Measurements from ENCODE around the gene FAM24A.

Gene FAM24A

DNA sequence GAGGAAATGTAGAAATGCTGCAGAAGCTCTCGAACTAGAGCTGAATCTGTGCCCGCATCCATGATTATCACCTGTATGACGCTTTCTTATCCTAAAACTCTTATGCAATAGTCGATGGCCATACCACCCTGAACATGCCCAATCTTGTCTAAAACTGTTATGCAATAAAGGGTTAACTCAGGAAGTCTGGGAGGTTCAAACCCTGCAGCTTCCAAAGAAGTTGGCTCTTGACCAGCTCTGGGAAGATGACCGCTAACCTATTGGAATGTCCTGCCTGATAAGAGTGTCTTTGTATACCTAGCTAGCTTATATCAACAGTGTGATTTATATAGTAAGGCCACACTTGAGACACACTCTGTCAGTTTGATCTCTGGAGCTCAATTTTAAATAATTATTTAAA lies 47.1 kb downstream of the FAM24A start:
- no peak for DNase-seq
- Histone ChIP-seq H3K27ac (ENCODE audit: insufficient read depth, low read length, poor library complexity, severe bottlenecking) (no peak overlapping the region), H3K9me3 (ENCODE audit: control insufficient read depth, low read length) (no peaks in the 10 kb centered on the region), H3K4me1 (ENCODE audit: control insufficient read depth, insufficient read depth, low read length, poor library complexity, severe bottlenecking) (peaks cover 9% of the 10 kb centered on the region), H3K36me3 (ENCODE audit: control insufficient read depth, insufficient read depth, low read length) (no peaks in the 10 kb centered on the region), H3K4me3 (ENCODE audit: insufficient read depth, low read depth, low read length, poor library complexity, severe bottlenecking) (no peak overlapping the region), H3K27me3 (replicated peaks; ENCODE audit: control insufficient read depth, insufficient read depth, low read length, poor library complexity, severe bottlenecking) (no peaks in the 10 kb centered on the region)

GRCh38 chr10:122962405-122962804 lies 52.0 kb downstream of the FAM24A start:
- H3K9me3 ChIP-seq (ENCODE audit: control insufficient read depth, low read length), result no peaks in the 10 kb centered on the region
- no peaks in the 10 kb centered on the region for H3K4me1 ChIP-seq (ENCODE audit: control insufficient read depth, insufficient read depth, low read length, poor library complexity, severe bottlenecking)
- H3K4me3 ChIP-seq (ENCODE audit: insufficient read depth, low read depth, low read length, poor library complexity, severe bottlenecking), result no peak overlapping the region
- no peaks in the 10 kb centered on the region for H3K27me3 ChIP-seq (replicated peaks; ENCODE audit: control insufficient read depth, insufficient read depth, low read length, poor library complexity, severe bottlenecking)
- no peak for DNase-seq
- no peaks in the 10 kb centered on the region for H3K36me3 ChIP-seq (ENCODE audit: control insufficient read depth, insufficient read depth, low read length)
- no peak overlapping the region for H3K27ac ChIP-seq (ENCODE audit: insufficient read depth, low read length, poor library complexity, severe bottlenecking)

All from effector memory CD4-positive, alpha-beta T cell (primary cell).